AG09309 (cell line): ENCODE measurements around the gene GUCA2B.

ENCODE experiments used
- DNase-seq: peaks from one replicate; pipeline ENCODE4 v3.0.0-alpha.2; 2010; ENCODE audit warnings: low read depth
- H3K4me3 ChIP-seq: 2 replicates; pipeline ENCODE4 v1.5.1; 2011; ENCODE audit warnings: mild to moderate bottlenecking, low read depth, low read length, moderate library complexity; ENCODE audit not compliant: control insufficient read depth
- CTCF ChIP-seq: IDR thresholded peaks from 2 replicates; pipeline ENCODE4 v1.5.1; 2011; ENCODE audit warnings: mild to moderate bottlenecking, low read depth, low read length, inconsistent platforms; ENCODE audit not compliant: insufficient read depth, control insufficient read depth; ENCODE audit errors: missing control alignments

GUCA2B gene

GRCh38 chr1:42163536-42164503, 10.6 kb downstream of the GUCA2B start:
- no peak for TF ChIP-seq CTCF
- no peak for DNase-seq
- H3K4me3 ChIP-seq = no peak overlapping the region

GRCh38 chr1:42164551-42165420, 11.6 kb downstream of the GUCA2B start, which contains the start of gene GUCA2A:
Gene GUCA2A, minus strand, starts transcription at chr1:42164745. Its CDS starts 33 bp downstream, at chr1:42164712.
- no peak within 1 kb of the TSS for H3K4me3 ChIP-seq
- DNase-seq = no peak
- TF ChIP-seq CTCF = no peak

GRCh38 chr1:42165511-42166210, 12.5 kb downstream of the GUCA2B start:
- H3K4me3 ChIP-seq = no peak overlapping the region
- no peak for DNase-seq
- no peak for TF ChIP-seq CTCF

- no peak for DNase-seq
Observed at GRCh38 chr1:42167611-42168390, 14.6 kb downstream of the GUCA2B start.

GRCh38 chr1:42168391-42168670, 15.1 kb downstream of the GUCA2B start:
- no peak for DNase-seq
- no peak overlapping the region for H3K4me3 ChIP-seq
- TF ChIP-seq CTCF = no peak

More at GRCh38 chr1:42167611-42168390, 14.6 kb downstream of the GUCA2B start:
- no peak overlapping the region for H3K4me3 ChIP-seq
- no peak for TF ChIP-seq CTCF
